Activated CD4-positive, alpha-beta T cell treated with anti-CD3 and anti-CD28 coated beads for 36 hours (primary cell): ENCODE data around the gene RFTN2. TPM values are rescaled to one million over a fixed set of nuclear protein-coding genes. Genes with fewer than 3 reads are reported as not detected.
A peak's percentile ranks its signal among the peaks of the same experiment; 100 is the strongest.

ENCODE experiments used
- ATAC-seq: fragments of 200-7000 bp; cut with Tn5 transposase; one replicate; pipeline ENCODE4 v1.10.0; 2021; ENCODE audit warnings: mild to moderate bottlenecking, moderate library complexity
- CTCF ChIA-PET: fragments of 350-600 bp; sonication (Branson Sonifier 250); formaldehyde crosslinking; loops from one replicate; lab custom pipeline; 2021; ENCODE audit warnings: antibody characterized with exemption; lab: Charles Lee
- POLR2A ChIA-PET: fragments of 350-600 bp; sonication (Branson Sonifier 250); formaldehyde crosslinking; loops from one replicate; lab custom pipeline; 2021; ENCODE audit warnings: antibody characterized with exemption, inconsistent platforms; lab: Charles Lee
- DNase-seq: peaks from one replicate; pipeline ENCODE4 v3.0.0-alpha.2; 2020
- H3K27ac Mint-ChIP-seq: one replicate; pipeline ENCODE4 v1.8.0; 2021; ENCODE audit warnings: mixed read lengths
- H3K27me3 Mint-ChIP-seq: one replicate; pipeline ENCODE4 v1.8.0; 2021; ENCODE audit warnings: mixed read lengths
- H3K36me3 Mint-ChIP-seq: one replicate; pipeline ENCODE4 v1.8.0; 2021; ENCODE audit warnings: low read depth, mixed read lengths
- H3K4me1 Mint-ChIP-seq: one replicate; pipeline ENCODE4 v1.8.0; 2021; ENCODE audit warnings: mixed read lengths
- H3K4me3 Mint-ChIP-seq: one replicate; pipeline ENCODE4 v1.8.0; 2021; ENCODE audit warnings: mild to moderate bottlenecking, moderate library complexity, mixed read lengths
- H3K9me3 Mint-ChIP-seq: one replicate; pipeline ENCODE4 v1.8.0; 2021; ENCODE audit warnings: low read depth, mixed read lengths
- intact Hi-C, 2 experiments: fragments of 100-400 bp; cut with DNase I in 1 of 2; cut with micrococcal nuclease in 1 of 2; formaldehyde crosslinking; loops; one replicate each; pipeline versions ENCODE4 v1.14.2 to v1.15.1; 2022 to 2024; cut with DNase I, micrococcal nuclease
- total RNA-seq, 2 experiments: library from RNA; stranded (reverse); gene quantifications; one replicate each; pipeline ENCODE4 v1.2.3, GENCODE V29; 2021

RFTN2 gene
- total RNA-seq, 2 experiments from 2014 or later, result not detected

DNA sequence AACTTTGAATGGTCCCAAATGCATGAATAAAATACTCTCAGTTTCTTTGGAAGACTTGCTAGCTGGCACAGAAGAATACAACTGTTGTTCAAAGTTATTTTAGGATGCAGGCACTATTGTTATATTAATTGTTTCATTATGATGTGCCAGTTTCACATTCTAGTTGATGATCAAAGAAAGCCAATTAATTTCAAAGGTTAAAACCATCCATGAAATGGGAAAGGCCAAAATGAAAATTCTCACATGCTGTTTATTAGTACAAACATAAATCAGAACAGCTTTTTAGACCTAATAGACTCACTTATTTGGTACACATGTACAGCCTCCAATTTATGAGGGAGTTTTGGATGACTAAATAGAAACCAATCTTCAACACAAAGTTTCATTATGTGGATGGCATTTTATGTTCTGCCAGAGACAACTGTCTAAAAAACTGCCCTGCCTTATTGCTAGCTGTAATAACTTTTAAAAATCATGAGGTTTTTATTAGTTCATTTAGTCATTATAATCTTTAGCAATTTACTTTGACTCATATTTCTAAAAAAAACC lies 42.2 kb downstream of the RFTN2 start:
- intact Hi-C loops, result no loop called here
- DNase-seq (no peak), ATAC-seq (no peak)
- Mint-ChIP-seq H3K27ac (no peak overlapping the region), H3K4me1 (no peaks in the 10 kb centered on the region), H3K27me3 (no peaks in the 10 kb centered on the region), H3K36me3 (no peaks in the 10 kb centered on the region), H3K4me3 (no peak overlapping the region), H3K9me3 (peaks cover 11% of the 10 kb centered on the region)
- CTCF ChIA-PET, result no interaction called here
- POLR2A ChIA-PET, result no interaction called here

DNA sequence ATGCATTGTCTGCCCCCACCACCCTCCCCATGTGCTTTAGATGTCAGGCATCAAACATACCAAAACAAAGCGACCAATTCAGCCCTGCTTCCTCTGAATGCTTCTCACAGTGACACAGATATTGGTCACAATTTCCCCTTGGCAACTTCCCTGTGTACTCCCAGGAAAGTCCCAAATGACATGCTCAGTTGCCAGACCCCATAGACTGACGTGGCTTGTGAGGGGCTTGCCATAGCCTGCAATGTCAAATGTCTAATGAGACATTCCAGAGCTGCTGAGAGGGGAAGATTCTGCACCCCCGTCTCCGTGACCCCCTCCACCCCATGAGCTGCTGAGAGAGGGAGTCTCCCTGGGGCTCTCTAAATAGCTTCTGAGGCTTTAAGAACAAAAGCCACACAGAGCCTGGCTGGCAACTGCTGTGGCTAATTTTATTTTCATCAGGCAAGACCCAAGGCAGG lies 47.3 kb downstream of the RFTN2 start:
- no peaks in the 10 kb centered on the region for H3K4me1 Mint-ChIP-seq
- ATAC-seq, result no peak
- H3K27me3 Mint-ChIP-seq, result no peaks in the 10 kb centered on the region
- intact Hi-C loops, result no loop called here
- ChIA-PET POLR2A (no interaction called here), CTCF (no interaction called here)
- no peak for DNase-seq
- H3K4me3 Mint-ChIP-seq, result no peak overlapping the region
- peaks cover 11% of the 10 kb centered on the region for H3K9me3 Mint-ChIP-seq
- no peaks in the 10 kb centered on the region for H3K36me3 Mint-ChIP-seq
- no peak overlapping the region for H3K27ac Mint-ChIP-seq

GRCh38 chr2:197626965-197627625 lies 48.3 kb downstream of the RFTN2 start:
- Mint-ChIP-seq H3K4me1 (no peaks in the 10 kb centered on the region), H3K36me3 (no peaks in the 10 kb centered on the region), H3K27ac (no peak overlapping the region), H3K27me3 (no peaks in the 10 kb centered on the region), H3K9me3 (peaks cover 5% of the 10 kb centered on the region), H3K4me3 (no peak overlapping the region)
- intact Hi-C loops, result no loop called here
- DNase-seq (no peak), ATAC-seq (no peak)
- ChIA-PET CTCF (no interaction called here), POLR2A (no interaction called here)

DNA sequence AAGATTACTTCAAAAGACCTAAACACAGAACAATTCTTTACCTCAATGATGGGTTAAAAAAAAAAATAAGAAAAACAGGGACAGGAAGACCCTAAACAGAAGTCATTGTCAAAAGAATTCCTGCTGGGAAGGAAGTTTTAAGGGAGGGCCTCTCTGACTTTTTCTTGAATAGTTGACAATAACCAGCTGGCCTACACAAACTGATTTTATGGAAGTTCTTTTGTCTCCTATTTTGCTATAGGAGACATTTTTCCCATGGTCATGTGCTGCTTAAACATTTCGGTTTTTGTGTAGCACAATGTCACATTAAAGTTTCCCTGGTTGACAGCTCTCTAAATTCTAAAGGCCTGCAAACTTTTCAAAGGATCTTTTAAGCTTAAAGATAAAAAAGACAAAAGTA lies 55.3 kb downstream of the RFTN2 start:
- intact Hi-C loops, result no loop called here
- Mint-ChIP-seq H3K36me3 (no peaks in the 10 kb centered on the region), H3K4me1 (no peaks in the 10 kb centered on the region), H3K9me3 (no peaks in the 10 kb centered on the region), H3K4me3 (no peak overlapping the region), H3K27me3 (no peaks in the 10 kb centered on the region), H3K27ac (no peak overlapping the region)
- ChIA-PET CTCF (no interaction called here), POLR2A (no interaction called here)
- ATAC-seq (no peak), DNase-seq (no peak)

DNA sequence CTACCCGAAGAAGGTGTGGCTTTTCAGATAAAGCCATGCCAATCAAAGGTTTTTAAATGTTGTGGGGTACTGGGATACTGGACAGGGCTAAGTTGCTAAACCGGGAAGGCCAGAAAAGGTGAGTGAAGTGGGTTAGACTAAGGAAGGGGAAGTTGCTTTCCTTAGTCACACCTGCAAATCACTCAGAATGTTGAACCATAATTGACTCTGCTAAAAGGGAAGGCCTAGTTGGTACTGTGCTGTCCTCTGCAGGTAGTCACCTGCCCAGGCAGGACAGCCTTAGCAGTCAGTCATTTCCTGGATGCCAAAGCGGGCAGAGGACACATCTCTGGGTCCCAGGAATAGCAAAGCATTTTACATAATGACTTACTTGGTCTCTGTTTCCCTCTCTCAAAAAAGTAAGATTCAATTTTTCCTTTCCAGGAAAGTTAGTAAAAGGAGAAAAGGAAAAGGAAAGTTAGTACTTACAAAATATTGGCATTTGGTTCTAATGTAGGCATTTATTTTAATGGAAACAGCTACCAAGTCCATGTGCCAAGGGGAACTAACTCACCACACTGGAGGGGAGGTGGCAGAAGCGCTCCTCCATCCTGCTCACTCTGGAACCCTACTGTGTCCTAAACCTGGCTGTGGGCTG lies 60.3 kb downstream of the RFTN2 start:
- Mint-ChIP-seq H3K27ac (no peak overlapping the region), H3K36me3 (no peaks in the 10 kb centered on the region), H3K4me3 (no peak overlapping the region), H3K4me1 (peaks cover 9% of the 10 kb centered on the region), H3K27me3 (no peaks in the 10 kb centered on the region), H3K9me3 (no peaks in the 10 kb centered on the region)
- POLR2A ChIA-PET, result no interaction called here
- DNase-seq (peak; percentile 13), ATAC-seq (peak; percentile 60)
- CTCF ChIA-PET, result interaction anchor here (0.7 to 1.4 kb wide), 2 partner anchors 15 to 32 kb away, joined by 3 to 7 read pairs; no protein-coding TSS in a partner anchor
- intact Hi-C loops, result no loop called here

GRCh38 chr2:197614532-197614931 lies 60.9 kb downstream of the RFTN2 start:
- Mint-ChIP-seq H3K9me3 (no peaks in the 10 kb centered on the region), H3K4me3 (no peak overlapping the region), H3K36me3 (no peaks in the 10 kb centered on the region), H3K27me3 (no peaks in the 10 kb centered on the region), H3K27ac (no peak overlapping the region), H3K4me1 (peaks cover 9% of the 10 kb centered on the region)
- DNase-seq (no peak), ATAC-seq (no peak)
- ChIA-PET CTCF (interaction anchor here (1.4 kb wide), 1 partner anchor 31 kb away, joined by 7 read pairs; no protein-coding TSS in a partner anchor), POLR2A (no interaction called here)
- intact Hi-C loops, result no loop called here

- Mint-ChIP-seq H3K4me1 (peaks cover 9% of the 10 kb centered on the region), H3K27me3 (no peaks in the 10 kb centered on the region), H3K36me3 (no peaks in the 10 kb centered on the region), H3K9me3 (no peaks in the 10 kb centered on the region), H3K27ac (no peak overlapping the region), H3K4me3 (no peak overlapping the region)
- DNase-seq (no peak), ATAC-seq (no peak)
- intact Hi-C loops, result no loop called here
- ChIA-PET POLR2A (no interaction called here), CTCF (interaction anchor here (0.6 kb wide), 1 partner anchor 917 kb away, joined by 3 read pairs; no protein-coding TSS in a partner anchor)
Measured at GRCh38 chr2:197613509-197613987, 61.8 kb downstream of the RFTN2 start.

DNA sequence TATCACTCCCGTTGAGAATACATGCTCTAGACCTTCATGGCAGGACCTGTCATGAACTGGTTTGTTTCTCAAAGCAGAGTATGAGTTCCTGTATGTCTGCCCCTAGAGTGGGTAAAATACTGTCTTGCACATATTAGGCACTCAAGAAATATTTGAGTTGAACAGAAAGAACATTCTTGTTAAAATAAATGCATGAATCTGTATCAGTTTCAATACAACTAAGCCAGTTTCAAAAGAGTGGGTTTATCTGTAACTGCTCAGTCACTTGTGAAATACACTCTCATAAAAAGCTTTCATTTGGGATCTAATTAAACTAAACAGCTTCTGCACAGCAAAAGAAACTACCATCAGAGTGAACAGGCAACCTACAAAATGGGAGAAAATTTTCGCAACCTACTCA lies 69.2 kb downstream of the RFTN2 start:
- no peaks in the 10 kb centered on the region for H3K27me3 Mint-ChIP-seq

GRCh38 chr2:197604117-197604860 lies 71.1 kb downstream of the RFTN2 start:
- POLR2A ChIA-PET, result no interaction called here
- Mint-ChIP-seq H3K9me3 (no peaks in the 10 kb centered on the region), H3K4me1 (peaks cover 12% of the 10 kb centered on the region), H3K4me3 (no peak overlapping the region), H3K27me3 (peaks cover 2% of the 10 kb centered on the region), H3K36me3 (no peaks in the 10 kb centered on the region), H3K27ac (no peak overlapping the region)
- DNase-seq (no peak), ATAC-seq (no peak)
- intact Hi-C loops, result loop anchor here in 1 of 2 experiments (5.0 kb wide), 1 partner anchor 98 kb away; no protein-coding TSS in a partner anchor
- CTCF ChIA-PET, result interaction anchor here (0.6 kb wide), 1 partner anchor 114 kb away, joined by 3 read pairs; no protein-coding TSS in a partner anchor

More for the DNA sequence above, 69.2 kb downstream of the RFTN2 start:
- peak; percentile 85 for ATAC-seq
- ChIA-PET CTCF (interaction anchor here (1.1 kb wide), 1 partner anchor 9 kb away, joined by 4 read pairs; no protein-coding TSS in a partner anchor), POLR2A (interaction anchor here (0.7 kb wide), 1 partner anchor 10 kb away, joined by 6 read pairs; no protein-coding TSS in a partner anchor)
- no peak overlapping the region for H3K4me3 Mint-ChIP-seq
- no peak for DNase-seq
- no peak overlapping the region for H3K27ac Mint-ChIP-seq
- intact Hi-C loops, result no loop called here
- no peaks in the 10 kb centered on the region for H3K36me3 Mint-ChIP-seq
- H3K9me3 Mint-ChIP-seq, result no peaks in the 10 kb centered on the region
- H3K4me1 Mint-ChIP-seq, result peaks cover 8% of the 10 kb centered on the region

DNA sequence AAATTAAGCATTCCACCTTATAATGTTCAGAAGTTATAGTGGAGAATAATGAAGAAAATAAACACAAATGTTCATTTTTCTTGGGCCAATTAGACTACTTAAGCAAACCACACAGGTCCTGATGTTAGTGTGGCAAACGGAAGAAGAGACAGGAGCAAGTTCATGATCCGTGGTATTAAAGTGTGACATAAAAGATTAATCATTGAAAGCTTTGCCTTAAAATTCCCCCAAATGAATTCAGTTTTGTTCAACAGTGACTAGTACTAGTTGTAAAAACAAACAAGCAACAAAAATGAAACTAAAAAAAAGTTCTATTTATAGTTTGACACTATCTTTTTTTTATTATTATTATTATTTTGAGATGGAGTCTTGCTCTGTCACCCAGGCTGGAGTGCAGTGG lies 73.7 kb downstream of the RFTN2 start:
- Mint-ChIP-seq H3K27ac (no peak overlapping the region), H3K36me3 (no peaks in the 10 kb centered on the region), H3K4me1 (peaks cover 13% of the 10 kb centered on the region), H3K27me3 (peaks cover 10% of the 10 kb centered on the region), H3K4me3 (no peak overlapping the region), H3K9me3 (no peaks in the 10 kb centered on the region)
- intact Hi-C loops, result loop anchor here in 1 of 2 experiments (5.0 kb wide), 1 partner anchor 101 kb away; no protein-coding TSS in a partner anchor
- ATAC-seq (no peak), DNase-seq (no peak)
- ChIA-PET CTCF (interaction anchor here (0.7 kb wide), 1 partner anchor 179 kb away, joined by 6 read pairs; no protein-coding TSS in a partner anchor), POLR2A (no interaction called here)

GRCh38 chr2:197600306-197600705 lies 75.1 kb downstream of the RFTN2 start:
- ATAC-seq (no peak), DNase-seq (no peak)
- intact Hi-C loops, result loop anchor here in 1 of 2 experiments (5.0 kb wide), 1 partner anchor 102 kb away; no protein-coding TSS in a partner anchor
- Mint-ChIP-seq H3K27ac (no peak overlapping the region), H3K4me1 (peaks cover 5% of the 10 kb centered on the region), H3K27me3 (peaks cover 10% of the 10 kb centered on the region), H3K36me3 (no peaks in the 10 kb centered on the region), H3K4me3 (no peak overlapping the region), H3K9me3 (no peaks in the 10 kb centered on the region)
- CTCF ChIA-PET, result interaction anchor here (0.6 to 1.4 kb wide), 7 partner anchors 10 to 178 kb away, joined by 3 to 6 read pairs (median 3); no protein-coding TSS in a partner anchor
- POLR2A ChIA-PET, result interaction anchor here (1.1 kb wide), 1 partner anchor 100 kb away, joined by 3 read pairs; the partner anchor contains the start of genes HSPD1 and HSPE1
